ENCODE results near the gene BPIFB3.

DNA sequence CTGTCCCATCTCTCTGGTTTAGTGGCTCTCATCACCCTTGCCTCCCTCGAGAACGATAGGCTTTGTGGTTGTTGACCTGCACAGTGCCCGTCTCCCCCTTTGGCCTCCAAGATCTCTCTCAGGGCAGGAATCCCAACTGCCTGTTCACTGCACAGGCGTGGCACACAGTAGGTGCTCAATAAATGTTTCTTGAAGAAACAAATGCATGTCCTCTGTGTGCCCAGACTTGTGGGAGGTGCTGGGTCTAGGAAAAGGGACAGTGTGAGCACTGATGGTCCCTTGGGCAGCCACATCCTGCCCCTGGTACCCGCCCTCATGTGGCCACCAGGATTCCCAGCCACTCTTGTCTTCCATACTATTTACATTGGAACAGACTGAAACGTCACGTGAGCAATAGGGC lies 24.8 kb upstream of the BPIFB3 start:
- TF ChIP-seq POLR2A (IDR thresholded peaks at IDR 0.05; ENCODE audit: low read depth, low read length) (no peak), POLR2AphosphoS5 (IDR thresholded peaks at IDR 0.05; ENCODE audit: low read depth, low read length) (no peak)
